HK-2 (cell line): Measurements from ENCODE around the gene HIPK2.

Experiments used
- DNase-seq: peaks from one replicate; pipeline ENCODE4 v3.0.0-alpha.2; 2018; ENCODE audit not compliant: unreplicated experiment

HIPK2 gene

DNA sequence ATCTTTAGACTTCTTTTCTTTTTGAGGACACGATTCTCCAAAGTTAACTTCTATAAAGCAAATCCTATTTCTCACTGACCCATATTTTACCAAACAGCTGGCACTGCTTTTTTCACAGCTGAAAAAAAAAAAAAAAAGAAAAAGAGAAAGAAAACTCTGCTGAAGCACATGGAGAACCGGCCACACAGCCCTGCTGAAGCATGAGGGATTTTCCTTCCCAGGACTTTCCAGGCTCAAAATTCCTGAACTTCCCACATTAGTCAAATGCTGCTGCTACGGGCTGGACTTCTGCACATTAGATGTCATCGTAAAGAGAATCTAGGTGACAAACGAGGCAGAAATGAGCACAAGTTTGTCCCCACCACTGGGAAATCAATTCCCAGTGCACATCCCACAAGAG is 25.2 kb downstream of the HIPK2 start:
- no peak for DNase-seq

DNA sequence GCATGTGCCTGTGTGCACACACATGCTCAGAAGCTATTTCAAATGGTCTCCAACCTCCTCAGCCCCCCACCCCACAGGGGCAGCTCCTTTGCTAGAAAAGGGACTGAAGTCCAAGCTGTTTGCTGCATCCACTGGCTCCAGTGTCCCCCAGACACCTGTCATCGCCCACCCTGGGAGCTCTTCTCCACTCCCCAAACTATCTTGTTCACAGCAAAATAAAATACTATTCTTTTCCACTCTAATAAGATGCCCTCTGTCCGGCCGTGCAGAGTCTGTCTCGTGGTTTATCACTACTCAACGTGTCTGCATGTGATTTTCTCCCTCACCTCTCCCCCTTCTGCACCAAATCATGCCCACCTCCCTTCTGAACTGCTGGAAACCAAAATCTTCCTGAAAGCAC is 25.6 kb downstream of the HIPK2 start:
- no peak for DNase-seq

DNA sequence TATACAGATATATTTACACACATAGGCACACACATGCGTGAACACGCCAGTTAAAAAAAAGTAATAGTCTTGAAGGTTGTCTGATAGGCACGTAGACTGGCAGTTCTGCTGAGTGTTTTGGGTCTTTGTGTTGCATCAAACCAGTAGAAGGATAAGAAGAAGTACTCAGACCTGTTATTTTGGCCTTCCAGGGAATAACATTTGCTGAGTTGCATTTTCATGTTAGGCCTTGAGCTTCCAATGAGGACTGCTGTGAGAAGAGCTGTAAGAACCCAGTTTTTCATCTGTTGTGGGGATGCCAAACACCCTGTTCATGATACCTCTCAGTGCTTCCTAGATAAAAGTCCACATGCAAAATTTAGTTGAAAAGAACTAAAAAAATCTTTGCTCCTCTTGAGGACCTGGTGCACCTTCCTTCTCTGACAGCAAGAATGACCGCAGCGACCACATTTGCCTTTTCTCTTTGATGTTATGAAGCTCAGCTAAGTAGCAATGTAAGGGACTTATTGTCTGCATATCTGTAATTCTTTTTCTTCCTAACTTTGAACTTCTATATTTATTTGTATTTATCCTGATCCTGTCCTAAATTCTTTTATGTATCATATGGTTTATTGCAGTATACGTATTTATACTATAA is 27.2 kb downstream of the HIPK2 start:
- DNase-seq, result no peak

DNA sequence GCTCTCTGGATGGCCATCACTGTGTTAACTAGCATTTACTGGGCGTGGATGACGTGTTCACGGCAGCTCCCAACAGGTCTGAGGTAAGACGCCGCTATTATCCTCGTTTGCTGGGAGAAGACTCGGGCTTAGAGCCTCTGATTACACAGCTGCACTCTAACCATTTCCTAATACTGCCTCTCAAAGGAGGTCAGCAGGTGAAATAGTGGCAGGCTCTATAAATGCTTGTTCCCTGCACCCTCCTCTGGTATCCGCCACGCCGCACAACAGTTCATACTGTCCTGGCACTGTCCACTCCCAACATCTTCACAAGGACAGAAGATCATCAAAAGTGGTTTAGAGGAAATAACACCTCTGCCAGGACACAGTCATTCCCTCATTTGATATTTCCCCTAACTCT is 28.3 kb downstream of the HIPK2 start:
- DNase-seq, result no peak

DNA sequence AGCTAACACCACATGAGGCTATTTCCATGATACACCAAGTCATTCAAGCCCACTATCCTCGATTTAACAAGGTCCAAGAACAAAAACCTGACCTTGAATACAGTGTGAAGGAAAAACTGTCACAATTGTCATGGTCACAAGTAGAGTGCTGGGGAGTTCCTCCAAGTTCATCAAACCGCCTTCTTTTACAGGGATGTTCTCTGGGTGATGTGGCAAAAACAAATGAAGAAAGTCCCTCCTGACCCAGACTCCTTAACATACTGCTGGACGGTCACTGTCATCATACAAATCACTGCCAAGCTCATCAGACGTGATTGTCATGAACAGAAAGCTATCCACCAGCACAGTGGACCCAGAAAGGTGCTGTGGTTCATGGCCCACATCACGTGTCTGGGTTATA is 28.9 kb downstream of the HIPK2 start:
- DNase-seq, result no peak

DNA sequence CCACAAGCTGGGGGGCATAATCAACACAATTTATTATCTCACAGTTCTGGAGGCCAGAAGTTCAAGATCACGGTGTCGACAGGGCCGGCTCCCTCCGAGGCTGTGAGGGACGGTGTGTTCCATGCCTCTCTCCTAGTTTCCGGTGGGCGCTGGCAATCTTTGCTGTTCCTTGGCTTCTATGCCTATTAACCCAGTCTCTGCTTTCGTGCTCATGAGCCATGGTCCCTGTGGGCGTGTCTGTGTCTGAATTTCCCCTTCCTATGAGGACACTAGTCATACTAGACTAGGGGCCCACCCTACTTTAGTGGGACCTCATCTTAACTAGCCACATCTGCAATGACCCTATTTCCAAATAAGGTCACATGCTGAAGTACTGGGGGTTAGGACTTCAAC is 29.4 kb downstream of the HIPK2 start:
- no peak for DNase-seq

DNA sequence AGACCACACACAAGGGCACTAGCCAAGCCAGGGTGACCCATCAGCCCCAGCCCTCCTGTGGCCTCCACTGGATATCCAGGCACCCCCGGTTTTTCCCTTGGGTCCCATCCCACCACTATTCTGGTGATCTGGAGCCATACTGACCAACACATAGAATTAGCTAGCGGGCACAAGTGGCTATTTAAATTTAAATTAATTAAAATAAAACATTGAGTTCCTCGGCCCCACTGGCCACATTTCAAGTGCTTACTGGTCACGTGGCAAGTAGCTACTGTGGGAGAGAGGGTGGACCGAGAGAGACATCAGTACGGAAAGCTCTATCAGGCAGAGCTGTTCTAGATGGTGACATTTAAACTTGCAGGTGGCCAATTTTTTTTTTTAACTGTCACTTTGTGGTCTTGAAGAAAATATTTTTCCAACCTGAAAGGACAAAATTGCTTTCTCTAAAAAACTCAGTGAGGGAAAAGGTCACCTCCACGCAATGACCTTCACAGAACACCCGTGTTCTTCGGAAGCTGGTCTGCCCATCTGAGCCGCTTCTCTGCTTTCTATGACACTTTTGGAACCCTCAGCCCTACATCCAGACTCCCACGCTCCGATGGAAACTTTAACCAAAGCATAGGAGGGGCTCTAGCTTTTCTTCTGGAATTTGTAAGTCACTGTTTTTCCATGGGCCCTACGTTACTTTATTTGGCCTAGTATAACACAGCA is 30.0 kb downstream of the HIPK2 start:
- no peak for DNase-seq

DNA sequence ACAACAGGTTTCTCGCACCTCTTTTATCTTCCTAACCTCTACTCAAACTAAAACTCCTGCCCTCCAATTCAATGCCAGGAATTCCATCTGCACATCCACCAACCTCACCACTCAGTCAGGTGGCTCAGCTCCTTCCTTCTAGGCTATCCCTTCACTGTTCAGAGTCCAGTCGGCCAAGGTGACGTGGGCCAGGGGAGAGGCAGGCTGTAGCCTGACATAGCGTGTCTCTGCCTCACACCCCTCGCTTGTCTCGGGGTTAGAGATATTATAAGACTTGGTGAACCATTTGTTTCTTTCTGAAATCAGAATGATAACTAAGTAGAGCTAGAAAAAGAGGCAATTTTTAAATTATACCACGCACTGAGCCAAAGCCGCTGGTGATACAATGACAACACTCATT is 31.1 kb downstream of the HIPK2 start:
- no peak for DNase-seq

DNA sequence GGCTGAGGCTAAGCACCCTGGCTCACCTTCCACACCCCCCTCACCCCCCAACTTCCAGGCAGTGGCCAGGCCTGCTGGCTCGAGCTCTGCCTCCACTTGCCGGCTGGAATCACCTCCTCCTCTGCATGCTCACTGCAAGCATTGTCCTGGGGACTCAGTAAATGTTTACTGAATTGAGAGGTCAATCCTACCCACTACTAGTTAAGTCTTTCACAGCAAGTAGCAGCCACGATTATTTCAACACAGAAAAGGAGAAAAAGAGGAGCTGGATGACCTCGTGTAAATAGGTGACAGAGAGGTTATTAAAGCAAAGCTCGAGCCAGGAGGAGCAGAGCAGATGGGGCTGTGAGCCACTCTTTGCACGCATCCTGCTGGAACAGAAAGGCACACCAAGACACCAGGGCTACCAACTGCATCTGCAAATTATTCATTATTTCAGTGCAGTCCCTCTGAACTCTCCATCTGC is 32.1 kb downstream of the HIPK2 start:
- no peak for DNase-seq

DNA sequence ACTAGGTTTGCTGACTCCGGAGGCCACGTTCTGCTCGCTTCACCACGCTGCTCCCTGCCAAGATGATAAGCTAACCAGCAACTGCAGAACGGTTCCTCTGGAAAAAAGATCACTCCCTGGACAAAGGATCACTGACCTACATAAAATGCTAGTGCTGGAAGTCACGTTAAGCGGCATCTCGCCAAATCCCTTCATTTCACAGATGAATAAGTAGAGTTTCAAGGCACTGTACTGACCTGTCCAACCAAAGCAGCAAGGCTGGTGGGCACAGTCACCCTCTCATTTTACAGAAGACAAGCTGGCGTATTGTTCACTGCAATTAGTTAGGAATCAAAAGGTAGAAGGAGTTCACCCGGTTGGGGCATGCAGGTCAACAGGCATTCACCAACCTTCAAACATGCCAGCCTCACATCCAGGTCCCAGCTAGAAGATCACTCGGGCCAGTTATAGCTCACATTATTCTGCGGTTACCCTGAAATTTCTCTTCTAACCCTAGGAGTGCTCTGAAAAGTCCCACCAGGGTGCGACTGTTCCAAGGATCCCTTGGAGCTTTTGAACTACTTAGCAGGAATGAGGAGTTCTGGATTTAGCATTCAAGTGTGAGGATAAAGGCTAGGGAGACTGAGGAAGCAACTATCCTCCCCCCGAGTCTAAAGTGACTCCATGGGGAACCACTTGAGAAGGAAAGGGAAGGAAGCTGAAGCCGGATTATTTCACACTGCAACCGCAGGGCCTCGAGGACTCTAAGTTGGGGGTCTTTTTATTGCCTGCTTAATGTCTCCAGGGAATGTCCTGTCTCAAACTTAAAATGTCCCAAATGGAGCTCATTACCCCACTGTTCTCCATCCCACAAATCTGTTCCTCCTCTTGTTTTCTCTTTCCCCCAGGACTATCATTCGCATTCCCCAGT is 32.8 kb downstream of the HIPK2 start:
- no peak for DNase-seq

DNA sequence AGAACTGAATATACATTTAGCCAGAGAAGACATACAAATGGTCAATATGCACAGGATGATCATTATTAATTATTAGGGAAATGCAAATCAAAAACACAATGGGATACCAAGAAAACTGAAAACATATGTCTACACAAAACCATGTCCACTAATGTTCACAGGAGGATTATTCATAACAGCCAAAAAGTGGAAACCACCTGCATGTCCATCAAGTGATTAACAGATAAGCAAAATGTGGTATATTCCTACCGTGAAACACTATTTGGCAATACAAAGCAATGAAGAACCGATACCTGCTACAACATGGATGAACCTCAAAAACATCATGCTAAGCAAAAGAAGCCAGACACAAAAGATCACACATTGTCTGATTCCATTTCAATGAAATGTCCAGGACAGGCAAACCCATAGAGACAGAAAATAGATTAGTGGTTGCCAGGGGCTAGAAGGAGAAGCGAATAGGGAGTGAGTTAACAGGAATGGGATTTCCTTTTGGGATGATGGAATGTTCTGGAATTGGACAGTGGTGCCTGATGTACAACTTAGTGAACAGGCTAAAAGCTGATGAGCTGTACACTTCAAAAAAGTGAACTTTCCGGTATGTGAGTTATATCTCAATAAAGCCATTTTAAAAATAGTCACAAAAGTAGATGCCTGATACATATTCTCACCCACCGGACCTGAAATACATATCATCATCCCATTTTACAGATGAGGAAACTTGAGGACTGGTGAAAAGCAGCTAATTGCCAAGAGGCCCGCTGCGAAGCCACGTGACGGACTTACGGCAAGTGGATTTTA is 33.6 kb downstream of the HIPK2 start:
- no peak for DNase-seq

DNA sequence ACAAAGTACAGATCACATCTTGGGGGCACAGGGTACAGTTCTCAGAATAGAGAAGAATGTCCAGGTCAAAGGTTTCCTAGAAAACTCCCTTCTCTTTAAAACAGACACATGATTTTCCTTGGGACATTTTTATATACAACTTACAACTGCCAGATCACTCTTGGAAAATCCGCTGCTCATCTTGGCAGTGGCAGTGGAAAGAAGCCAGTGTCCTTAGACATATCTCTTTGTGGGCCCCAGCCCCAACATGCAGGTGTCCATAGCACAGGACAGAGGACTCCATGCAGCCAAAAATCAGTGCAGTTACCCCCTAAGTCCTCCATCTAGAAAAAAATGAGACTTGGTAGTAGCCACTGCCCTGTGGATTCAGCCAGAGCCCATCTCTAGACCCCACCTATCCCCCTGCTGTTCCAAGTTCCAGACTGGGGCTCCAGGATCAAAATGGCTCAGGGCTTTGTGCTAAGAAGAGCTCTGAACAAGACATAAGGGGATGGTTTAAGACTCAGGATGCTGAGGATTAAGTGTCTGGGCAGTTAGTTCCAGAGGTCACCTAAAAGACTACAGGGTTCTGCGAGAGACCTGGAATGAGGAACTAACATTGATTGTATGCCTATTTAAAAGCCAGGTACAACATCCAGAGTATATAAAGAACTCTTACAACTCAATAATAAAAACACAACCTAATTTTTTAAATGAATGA is 34.4 kb downstream of the HIPK2 start:
- no peak for DNase-seq

DNA sequence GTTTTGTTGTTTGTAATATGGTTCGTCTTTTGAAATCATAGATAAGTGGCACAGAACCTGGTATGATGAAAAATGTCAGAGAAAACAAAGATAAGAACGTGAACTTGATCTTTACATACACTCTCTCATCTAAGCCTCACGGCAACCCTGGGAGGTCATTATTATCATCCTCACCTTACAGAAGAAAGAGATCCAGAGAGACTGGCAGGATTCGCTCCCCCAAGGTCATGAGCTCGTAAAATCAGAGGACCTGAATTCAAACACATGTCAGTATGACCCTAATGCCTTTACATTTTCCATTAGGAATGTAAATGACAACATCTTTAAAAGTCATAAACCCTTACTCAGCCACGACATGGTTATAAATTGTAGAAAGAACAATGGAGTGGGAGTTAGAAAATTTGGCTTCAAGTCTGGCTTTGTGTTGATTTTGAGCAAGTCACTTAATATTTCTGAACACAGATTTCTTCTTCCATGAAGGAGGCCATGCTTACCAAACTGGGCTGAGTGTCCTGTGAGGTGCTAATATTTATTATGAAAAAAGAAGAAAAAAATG is 35.9 kb downstream of the HIPK2 start:
- DNase-seq, result no peak

DNA sequence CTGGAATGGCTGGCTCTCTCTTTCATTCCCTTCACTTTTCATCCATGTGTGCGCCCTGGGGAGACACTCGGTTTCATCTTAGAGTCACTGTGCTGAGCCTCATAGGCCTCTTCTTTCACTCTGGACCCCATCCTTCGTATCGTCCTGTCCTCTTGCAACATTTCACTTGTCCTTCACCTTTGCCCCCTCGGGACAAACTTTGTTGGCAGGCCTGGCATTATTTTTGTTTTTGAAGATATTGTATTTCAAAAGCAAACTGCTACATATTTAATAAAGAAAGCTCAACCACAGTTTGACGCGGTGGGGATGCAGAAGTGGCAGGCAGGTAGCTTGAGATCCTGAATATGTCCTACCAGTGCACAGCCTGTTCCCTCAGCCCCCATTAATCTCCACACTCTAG is 36.6 kb downstream of the HIPK2 start:
- no peak for DNase-seq

DNA sequence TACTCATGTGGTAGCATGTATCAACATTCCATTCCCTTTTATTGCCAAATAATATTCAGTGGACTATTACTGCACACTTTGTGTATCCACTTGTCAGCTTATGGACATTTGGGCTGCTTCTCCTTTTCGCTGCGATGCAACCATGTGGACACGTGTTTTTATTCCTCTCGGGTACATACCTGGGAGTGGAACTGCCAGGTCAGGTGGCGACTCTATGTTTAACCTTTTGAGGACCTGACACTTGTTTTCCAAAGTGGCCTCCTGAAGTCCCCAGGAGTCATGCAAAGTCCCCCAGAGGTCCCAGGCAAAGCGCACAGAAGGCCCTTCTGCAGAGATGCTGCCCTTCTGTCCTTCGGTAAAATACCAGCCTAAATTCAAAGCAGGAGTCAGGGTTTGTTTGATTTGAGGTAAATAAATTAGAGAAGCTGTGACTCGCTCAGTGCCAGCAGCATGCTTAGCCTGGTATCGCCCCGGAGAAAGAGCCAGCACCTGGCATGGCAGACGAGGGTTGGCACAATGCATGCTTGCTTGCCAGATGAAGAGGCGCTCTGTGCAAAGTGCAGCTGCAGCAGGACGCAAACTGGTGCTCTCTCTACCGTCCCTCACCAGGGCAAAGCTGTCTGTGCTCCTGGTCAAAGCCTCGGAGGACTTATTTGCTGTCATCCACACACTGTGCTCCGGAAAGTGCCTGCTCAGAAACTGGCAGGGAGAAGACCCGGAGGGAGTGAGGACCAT is 37.8 kb downstream of the HIPK2 start:
- no peak for DNase-seq

DNA sequence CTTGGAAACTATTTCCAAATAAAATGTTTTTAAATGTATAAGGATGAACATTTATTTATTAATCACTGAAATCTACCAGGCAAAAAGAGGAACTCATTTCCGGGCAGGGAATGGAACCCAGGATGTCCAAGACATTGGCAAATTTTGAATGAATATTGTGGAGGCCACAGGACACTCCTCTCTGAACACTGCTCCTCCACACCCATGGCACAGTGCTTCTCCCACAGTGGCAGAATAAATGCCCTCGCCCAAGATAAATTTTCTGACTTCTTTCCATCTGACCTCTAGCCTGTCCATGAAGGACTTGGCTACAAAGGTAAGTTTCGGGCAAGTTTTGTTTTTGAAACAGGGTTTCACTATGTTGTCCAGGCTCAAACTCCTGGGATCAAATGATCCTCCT is 39.0 kb downstream of the HIPK2 start:
- DNase-seq, result no peak

DNA sequence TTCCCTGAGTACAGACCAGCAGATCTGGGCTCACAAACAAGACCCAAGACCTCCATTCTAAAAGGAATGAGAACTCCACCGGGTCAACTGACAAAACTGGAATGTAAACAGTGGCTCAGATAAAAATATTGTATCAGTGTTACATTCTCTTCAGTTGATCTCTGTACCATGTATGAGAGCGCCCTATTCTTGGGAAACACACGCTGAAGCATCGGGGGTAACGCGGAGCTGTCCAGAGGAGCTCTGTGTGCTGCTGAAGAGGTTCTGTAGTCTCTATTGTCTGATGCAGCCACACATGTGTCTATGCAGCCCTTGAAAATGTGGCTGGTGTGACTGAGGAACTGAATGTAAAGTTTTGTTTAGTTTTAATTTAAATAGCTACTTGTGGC is 39.7 kb downstream of the HIPK2 start:
- DNase-seq, result no peak

DNA sequence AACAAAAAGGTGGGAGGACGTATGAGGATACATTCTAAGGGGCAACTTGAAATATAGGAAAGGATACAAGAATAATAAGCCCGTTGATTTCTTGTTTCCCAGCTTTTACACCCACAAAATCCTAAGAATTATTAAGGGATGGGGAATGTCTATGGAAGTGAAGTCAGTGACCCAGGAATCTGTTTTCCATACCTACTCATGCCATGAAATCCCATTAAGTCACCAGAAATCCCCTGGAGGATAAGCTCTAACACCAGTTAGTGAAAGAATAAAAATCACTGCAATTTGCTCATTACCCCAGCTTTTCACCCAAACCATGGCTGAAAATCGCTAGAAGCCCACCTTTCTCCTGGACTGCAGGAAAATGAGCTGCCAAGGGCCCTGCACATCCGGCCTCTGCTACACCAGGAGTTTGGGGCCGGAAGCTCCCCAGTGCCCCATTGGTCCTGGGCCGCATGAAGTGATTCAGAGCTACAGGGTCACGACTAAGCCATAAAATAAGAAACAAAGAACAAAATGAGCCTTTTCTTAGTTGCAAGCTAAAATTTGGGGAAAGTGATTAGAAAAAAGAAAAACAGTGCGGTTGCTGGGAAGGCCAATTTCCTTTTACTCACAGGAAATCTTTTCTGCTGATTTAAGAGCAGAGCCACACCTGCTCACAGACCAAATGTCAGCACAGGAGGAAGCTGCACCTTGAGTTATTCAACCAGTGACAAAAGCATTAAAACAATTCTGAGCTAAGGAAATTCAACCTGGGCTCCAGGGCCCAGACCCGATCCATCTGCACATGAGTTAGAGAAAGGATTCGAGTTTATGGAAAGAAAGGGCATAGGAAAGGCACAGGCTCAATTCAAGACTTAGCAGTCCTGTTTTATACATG is 40.3 kb downstream of the HIPK2 start:
- DNase-seq, result no peak

DNA sequence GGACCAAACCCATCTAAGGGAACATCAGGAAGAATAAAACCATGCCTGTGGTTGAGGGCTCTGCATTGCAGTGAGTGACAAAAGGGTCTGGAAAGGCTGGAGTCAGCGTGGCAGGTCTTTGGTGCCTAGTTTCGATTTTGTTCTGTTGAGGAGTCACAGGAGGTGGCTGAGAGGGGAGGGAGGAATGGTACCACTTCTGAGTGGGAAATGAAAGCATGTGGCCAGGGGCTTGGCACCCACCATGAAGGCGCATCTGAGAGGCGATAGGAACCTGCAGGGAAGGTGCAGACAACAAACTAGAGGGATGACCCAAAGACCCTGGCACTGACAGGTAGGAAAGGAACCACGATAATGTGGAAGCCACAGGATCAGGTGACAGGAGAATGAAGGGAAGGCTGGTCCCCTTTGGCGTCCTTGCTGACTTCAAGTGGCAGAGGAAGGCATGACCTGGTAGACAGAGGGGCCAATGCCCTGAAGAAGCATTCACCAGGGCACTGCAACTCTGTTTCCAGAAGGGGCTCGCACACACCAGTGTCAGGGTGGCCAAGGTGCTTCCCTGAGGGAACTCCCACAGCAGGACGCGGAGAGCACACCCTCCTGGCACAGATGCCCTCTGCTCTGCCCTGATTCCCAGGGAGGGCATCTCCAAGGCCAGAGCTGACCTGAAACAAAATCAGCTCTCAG is 41.7 kb downstream of the HIPK2 start:
- no peak for DNase-seq
